Mucosa of gallbladder (tissue), 1 donor: Measurements from ENCODE around the gene TRAF3IP1. TPM values are rescaled to one million over a fixed set of nuclear protein-coding genes. Genes with fewer than 3 reads are reported as not detected.

Experiments
- DNase-seq: peaks from one replicate; pipeline ENCODE4 v3.0.0-alpha.2; 2020; ENCODE audit warnings: low spot score
- total RNA-seq: library from RNA; stranded (reverse); gene quantifications from one replicate; pipeline ENCODE4 v1.2.1, GENCODE V29; 2021
- donor health status: DM: no; HTN: no; CAD: no.

Gene TRAF3IP1
- total RNA-seq, 1 donor from 2014 or later, result 25.6 TPM

DNA sequence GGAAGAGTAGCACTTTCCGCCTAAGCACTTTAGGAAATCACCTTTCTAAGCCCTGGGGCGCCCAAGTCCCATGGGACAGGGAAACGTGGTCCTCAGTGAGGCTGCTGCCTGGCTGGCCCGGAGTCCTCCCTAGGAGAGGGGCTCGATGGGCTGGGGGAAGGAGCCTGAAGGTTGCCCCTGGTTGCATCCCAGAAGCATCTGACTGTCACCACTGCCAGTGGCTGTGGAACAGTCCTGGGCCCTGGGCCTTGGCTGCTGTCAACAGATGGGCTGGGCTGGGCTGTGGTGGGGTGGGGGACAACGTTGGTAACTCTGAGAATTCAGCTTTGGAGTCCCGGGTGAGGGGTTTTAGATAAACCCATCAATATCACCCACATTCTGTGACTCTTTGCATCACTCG lies 128.9 kb downstream of the TRAF3IP1 start:
- no peak for DNase-seq

DNA sequence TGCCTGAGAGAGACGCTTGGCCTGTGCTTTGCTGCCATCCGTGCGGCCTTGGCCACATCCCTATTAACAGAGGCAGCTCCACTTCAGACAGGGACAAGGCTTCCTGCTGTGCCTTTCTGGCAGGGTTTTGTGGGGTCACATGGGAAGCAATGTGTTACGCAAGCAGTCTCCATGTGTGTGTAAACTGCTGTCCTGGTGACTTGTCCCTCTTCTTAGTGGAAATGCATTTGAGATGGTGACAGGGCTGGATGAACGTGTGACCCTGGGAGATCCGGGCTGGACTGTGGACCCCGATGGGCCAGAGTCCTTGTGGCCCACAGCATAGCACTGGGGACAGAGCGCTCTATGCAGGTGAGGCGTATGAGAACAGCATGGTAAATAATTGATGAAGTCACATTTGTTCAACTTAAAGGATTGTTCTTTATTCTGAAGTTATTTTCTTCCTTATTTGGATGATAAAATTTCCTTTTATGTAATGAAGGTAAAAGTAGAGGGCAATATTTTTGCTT lies 129.6 kb downstream of the TRAF3IP1 start:
- peak; percentile 66 for DNase-seq

DNA sequence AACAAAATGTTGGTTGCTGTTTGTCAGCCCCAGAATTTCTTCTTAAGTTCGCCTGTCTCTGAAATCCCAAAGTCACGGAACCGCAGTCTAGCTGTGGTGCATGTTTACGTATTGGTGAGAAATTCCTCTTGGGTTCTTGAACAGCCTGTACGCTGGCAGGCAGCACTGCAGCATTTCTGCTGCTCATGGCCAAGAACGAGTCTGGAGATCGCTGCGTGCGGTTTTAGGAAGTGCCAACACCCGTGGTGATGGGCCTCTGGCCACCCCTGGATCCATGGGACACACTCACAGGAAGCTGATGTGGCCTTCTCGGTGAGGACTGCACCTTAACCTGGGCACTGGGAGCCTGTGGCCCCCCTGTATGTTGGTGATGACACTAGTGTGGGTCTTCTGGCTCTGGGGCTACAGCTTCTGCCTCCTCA lies 130.1 kb downstream of the TRAF3IP1 start:
- DNase-seq, result peak; percentile 48

Other genes with a start within 250 kb of the TRAF3IP1 start
- gene ESPNL, start 220.2 kb upstream of the TRAF3IP1 start, total RNA-seq, result 0.49 TPM
- gene KLHL30, start 181.8 kb upstream of the TRAF3IP1 start, total RNA-seq, result 2.0 TPM
- gene ERFE, start 161.5 kb upstream of the TRAF3IP1 start, total RNA-seq, result 0.35 TPM
- gene ILKAP, start 116.8 kb upstream of the TRAF3IP1 start, total RNA-seq, result 40.5 TPM
- 18.0 TPM for gene HES6, start 80.5 kb upstream of the TRAF3IP1 start, total RNA-seq
- gene PER2, start 31.9 kb upstream of the TRAF3IP1 start, total RNA-seq, result 29.8 TPM
- gene ASB1, start 106.4 kb downstream of the TRAF3IP1 start, total RNA-seq, result 24.9 TPM